ENCODE measurements around the gene KCNQ1. TPM values are rescaled to one million over a fixed set of nuclear protein-coding genes. Genes with fewer than 3 reads are reported as not detected.
"Not testable (repeated sequence)": the region's sequence is repeated elsewhere in the genome, so short reads cannot be mapped to it uniquely, and the experiment has no call there.

Gene KCNQ1
- total RNA-seq, 1 experiment from 2014 or later: not detected

DNA sequence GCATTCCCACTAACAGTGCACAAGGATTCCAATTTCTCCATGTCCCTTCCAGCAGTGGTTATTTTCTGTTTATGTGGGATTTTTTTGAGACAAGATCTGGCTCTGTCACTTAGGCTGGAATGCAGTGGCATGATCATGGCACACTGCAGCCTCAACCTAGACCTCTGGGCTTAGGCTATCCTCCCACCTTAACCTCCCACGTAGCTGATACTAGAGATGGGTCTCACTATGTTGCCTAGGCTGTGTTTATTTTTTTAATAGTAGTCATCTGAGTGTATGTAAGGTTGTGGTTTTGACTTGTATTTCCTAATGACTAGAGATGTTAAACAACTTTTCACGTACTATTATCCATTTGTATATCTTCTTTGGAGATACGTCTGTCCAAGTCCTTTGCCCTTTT, 180.4 kb downstream of the KCNQ1 start:
- no TSS peak for BruUV-seq (replicated peaks)
- ChIA-PET CTCF (no interaction called here), POLR2A (no interaction called here)
- TF ChIP-seq, protein P1, sequence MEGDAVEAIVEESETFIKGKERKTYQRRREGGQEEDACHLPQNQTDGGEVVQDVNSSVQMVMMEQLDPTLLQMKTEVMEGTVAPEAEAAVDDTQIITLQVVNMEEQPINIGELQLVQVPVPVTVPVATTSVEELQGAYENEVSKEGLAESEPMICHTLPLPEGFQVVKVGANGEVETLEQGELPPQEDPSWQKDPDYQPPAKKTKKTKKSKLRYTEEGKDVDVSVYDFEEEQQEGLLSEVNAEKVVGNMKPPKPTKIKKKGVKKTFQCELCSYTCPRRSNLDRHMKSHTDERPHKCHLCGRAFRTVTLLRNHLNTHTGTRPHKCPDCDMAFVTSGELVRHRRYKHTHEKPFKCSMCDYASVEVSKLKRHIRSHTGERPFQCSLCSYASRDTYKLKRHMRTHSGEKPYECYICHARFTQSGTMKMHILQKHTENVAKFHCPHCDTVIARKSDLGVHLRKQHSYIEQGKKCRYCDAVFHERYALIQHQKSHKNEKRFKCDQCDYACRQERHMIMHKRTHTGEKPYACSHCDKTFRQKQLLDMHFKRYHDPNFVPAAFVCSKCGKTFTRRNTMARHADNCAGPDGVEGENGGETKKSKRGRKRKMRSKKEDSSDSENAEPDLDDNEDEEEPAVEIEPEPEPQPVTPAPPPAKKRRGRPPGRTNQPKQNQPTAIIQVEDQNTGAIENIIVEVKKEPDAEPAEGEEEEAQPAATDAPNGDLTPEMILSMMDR (IDR thresholded peaks at IDR 0.05; ENCODE audit: unreplicated experiment): no peak
- Mint-ChIP-seq H3K27ac (ENCODE audit: low read depth, unreplicated experiment) (no peak overlapping the region), H3K36me3 (ENCODE audit: insufficient read depth, unreplicated experiment) (no peaks in the 10 kb centered on the region), H3K9me3 (ENCODE audit: unreplicated experiment) (peaks cover 11% of the 10 kb centered on the region), H3K27me3 (ENCODE audit: insufficient read depth, unreplicated experiment) (peaks cover 86% of the 10 kb centered on the region), H3K4me1 (ENCODE audit: insufficient read depth, unreplicated experiment) (no peaks in the 10 kb centered on the region), H3K4me3 (ENCODE audit: unreplicated experiment) (no peak overlapping the region)
- no peak for DNase-seq (ENCODE audit: unreplicated experiment)
- intact Hi-C loops (cut with micrococcal nuclease): no loop called here

DNA sequence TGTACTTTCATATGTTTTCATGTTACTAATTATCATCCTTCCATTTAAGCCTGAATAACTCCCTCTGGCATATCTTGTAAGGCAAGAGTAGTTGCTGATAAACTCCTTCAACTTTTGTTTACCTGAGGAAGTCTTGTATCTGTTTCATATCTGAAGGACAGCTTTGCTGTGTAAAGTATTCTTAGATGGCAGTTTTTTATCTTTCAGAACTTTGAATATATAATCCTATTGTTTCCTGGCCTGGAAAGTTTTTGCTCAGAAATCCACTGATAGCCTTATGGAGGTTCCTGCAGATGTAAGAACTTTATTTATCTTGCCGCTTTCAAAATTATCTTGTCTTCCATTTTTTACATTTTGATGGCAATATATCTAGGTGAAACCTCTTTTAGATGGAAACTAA, 185.9 kb downstream of the KCNQ1 start:
- Mint-ChIP-seq H3K36me3 (ENCODE audit: insufficient read depth, unreplicated experiment) (no peaks in the 10 kb centered on the region), H3K27ac (ENCODE audit: low read depth, unreplicated experiment) (no peak overlapping the region), H3K4me3 (ENCODE audit: unreplicated experiment) (no peak overlapping the region), H3K9me3 (ENCODE audit: unreplicated experiment) (peaks cover 30% of the 10 kb centered on the region), H3K27me3 (ENCODE audit: insufficient read depth, unreplicated experiment) (peaks cover 67% of the 10 kb centered on the region), H3K4me1 (ENCODE audit: insufficient read depth, unreplicated experiment) (no peaks in the 10 kb centered on the region)
- POLR2A ChIA-PET: interaction anchor here (0.7 kb wide), 1 partner anchor 121 kb away, joined by 3 read pairs; no protein-coding TSS in a partner anchor
- DNase-seq (ENCODE audit: unreplicated experiment): no peak
- TF ChIP-seq, protein P1 (IDR thresholded peaks at IDR 0.05; ENCODE audit: unreplicated experiment): no peak
- intact Hi-C loops (cut with micrococcal nuclease): no loop called here
- CTCF ChIA-PET: no interaction called here
- no TSS peak for BruUV-seq (replicated peaks)

DNA sequence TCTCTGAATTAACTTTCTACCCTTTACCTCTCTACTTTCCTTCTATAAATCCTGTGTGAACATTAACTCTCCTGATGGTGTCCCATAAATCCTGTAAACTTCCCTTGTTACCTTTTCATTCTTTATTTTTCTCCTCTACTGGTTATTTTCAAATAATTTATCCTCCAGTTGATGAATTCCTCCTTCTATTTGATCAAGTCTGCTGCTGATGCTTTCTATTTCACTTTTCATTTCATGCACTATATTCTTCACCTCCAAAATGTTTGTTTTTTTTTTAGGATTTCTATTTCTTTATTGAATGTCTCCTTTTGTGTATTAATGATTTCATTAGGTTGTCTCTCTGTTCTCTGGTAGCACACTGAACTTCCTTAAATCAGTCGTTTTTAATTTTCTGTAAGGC, 186.4 kb downstream of the KCNQ1 start:
- CTCF ChIA-PET: interaction anchor here (0.8 kb wide), 1 partner anchor 1000 kb away, joined by 3 read pairs; no protein-coding TSS in a partner anchor
- no peak for DNase-seq (ENCODE audit: unreplicated experiment)
- H3K9me3 Mint-ChIP-seq (ENCODE audit: unreplicated experiment): peaks cover 30% of the 10 kb centered on the region
- intact Hi-C loops (cut with micrococcal nuclease): no loop called here
- POLR2A ChIA-PET: interaction anchor here (0.7 kb wide), 1 partner anchor 122 kb away, joined by 3 read pairs; no protein-coding TSS in a partner anchor
- no peaks in the 10 kb centered on the region for H3K4me1 Mint-ChIP-seq (ENCODE audit: insufficient read depth, unreplicated experiment)
- no peak overlapping the region for H3K27ac Mint-ChIP-seq (ENCODE audit: low read depth, unreplicated experiment)
- BruUV-seq (replicated peaks): no TSS peak
- no peaks in the 10 kb centered on the region for H3K36me3 Mint-ChIP-seq (ENCODE audit: insufficient read depth, unreplicated experiment)
- peaks cover 64% of the 10 kb centered on the region for H3K27me3 Mint-ChIP-seq (ENCODE audit: insufficient read depth, unreplicated experiment)
- no peak overlapping the region for H3K4me3 Mint-ChIP-seq (ENCODE audit: unreplicated experiment)
- TF ChIP-seq, protein P1 (IDR thresholded peaks at IDR 0.05; ENCODE audit: unreplicated experiment): no peak

DNA sequence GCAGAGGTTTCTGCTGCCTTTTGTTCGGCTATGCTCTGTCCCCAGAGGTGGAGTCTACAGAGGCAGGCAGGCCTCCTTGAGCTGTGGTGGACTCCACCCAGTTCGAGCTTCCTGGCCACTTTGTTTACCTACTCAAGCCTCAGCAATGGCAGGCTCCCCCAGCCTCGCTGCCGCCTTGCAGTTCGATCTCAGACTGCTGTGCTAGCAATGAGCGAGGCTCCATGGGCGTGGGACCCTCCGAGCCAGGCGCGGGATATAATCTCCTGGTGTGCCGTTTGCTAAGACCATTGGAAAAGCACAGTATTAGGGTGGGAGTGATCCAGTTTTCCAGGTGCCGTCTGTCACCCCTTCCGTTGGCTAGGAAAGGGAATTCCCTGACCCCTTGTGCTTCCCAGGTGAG, 195.0 kb downstream of the KCNQ1 start:
- POLR2A ChIA-PET; H3K4me1 Mint-ChIP-seq (ENCODE audit: insufficient read depth, unreplicated experiment); DNase-seq (ENCODE audit: unreplicated experiment); intact Hi-C loops (cut with micrococcal nuclease); H3K36me3 Mint-ChIP-seq (ENCODE audit: insufficient read depth, unreplicated experiment); BruUV-seq (replicated peaks); H3K27ac Mint-ChIP-seq (ENCODE audit: low read depth, unreplicated experiment); H3K4me3 Mint-ChIP-seq (ENCODE audit: unreplicated experiment): not testable (repeated sequence)
- peaks cover 75% of the 10 kb centered on the region for H3K27me3 Mint-ChIP-seq (ENCODE audit: insufficient read depth, unreplicated experiment)
- CTCF ChIA-PET: interaction anchor here (0.8 kb wide), 1 partner anchor 34 kb away, joined by 3 read pairs; no protein-coding TSS in a partner anchor
- peaks cover 36% of the 10 kb centered on the region for H3K9me3 Mint-ChIP-seq (ENCODE audit: unreplicated experiment)

DNA sequence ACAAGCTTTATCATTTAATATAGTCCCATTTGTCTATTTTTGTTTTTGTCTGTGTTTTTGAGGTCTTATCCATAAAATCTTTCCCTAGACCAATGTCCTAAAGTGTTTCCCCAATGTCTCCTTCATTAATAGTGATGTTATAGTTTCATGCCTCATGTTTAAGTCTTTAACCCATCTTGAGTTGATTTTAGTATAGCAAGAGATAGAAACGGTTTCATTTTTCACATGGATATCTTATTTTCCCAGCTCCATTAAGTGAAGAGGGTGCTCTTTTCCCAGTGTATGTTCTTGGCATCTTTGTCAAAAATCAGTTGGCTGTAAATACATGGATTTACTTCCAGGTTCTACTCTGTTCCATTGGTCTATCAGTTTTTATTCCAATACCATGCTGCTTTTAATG, 196.8 kb downstream of the KCNQ1 start:
- intact Hi-C loops (cut with micrococcal nuclease): no loop called here
- Mint-ChIP-seq H3K27me3 (ENCODE audit: insufficient read depth, unreplicated experiment) (peaks cover 75% of the 10 kb centered on the region), H3K27ac (ENCODE audit: low read depth, unreplicated experiment) (no peak overlapping the region), H3K36me3 (ENCODE audit: insufficient read depth, unreplicated experiment) (peaks cover 10% of the 10 kb centered on the region), H3K9me3 (ENCODE audit: unreplicated experiment) (peaks cover 36% of the 10 kb centered on the region), H3K4me3 (ENCODE audit: unreplicated experiment) (no peak overlapping the region), H3K4me1 (ENCODE audit: insufficient read depth, unreplicated experiment) (no peaks in the 10 kb centered on the region)
- TF ChIP-seq, protein P1 (IDR thresholded peaks at IDR 0.05; ENCODE audit: unreplicated experiment): no peak
- BruUV-seq (replicated peaks): no TSS peak
- ChIA-PET CTCF (no interaction called here), POLR2A (no interaction called here)
- no peak for DNase-seq (ENCODE audit: unreplicated experiment)

Measured in MCF 10A (cell line).